Endothelial cell of umbilical vein (primary cell): ENCODE results near the gene LHFPL6. TPM values are rescaled to one million over a fixed set of nuclear protein-coding genes. Genes with fewer than 3 reads are reported as not detected.

Experiments used
- BruUV-seq: library from RNA; stranded (reverse); fragments of 400-500 nt; replicated peaks from 2 replicates; lab custom pipeline; 2021; lab: Mats Ljungman, UMichigan
- CTCF ChIA-PET: fragments of 300-600, 350-600 bp; sonication (Branson Sonifier 250); formaldehyde crosslinking; loops from one replicate; lab custom pipeline; 2021; ENCODE audit warnings: antibody characterized with exemption, inconsistent platforms; lab: Charles Lee
- POLR2A ChIA-PET: fragments of 300-600, 350-600 bp; sonication (Branson Sonifier 250); formaldehyde crosslinking; loops from one replicate; lab custom pipeline; 2021; ENCODE audit warnings: antibody characterized with exemption, inconsistent platforms; lab: Charles Lee
- DNase-seq: peaks from one replicate; pipeline ENCODE4 v3.0.0-alpha.2; 2011; ENCODE audit warnings: low read depth, low spot score
- FAIRE-seq: peaks from 2 replicates; lab custom pipeline; 2011; peaks lifted over from hg19 to GRCh38; lab: Jason Lieb, UNC
- H2AFZ ChIP-seq: 2 replicates; pipeline ENCODE4 v1.6.0; 2012; ENCODE audit warnings: low read depth, low read length, control low read depth, inconsistent platforms
- H3K27ac ChIP-seq: 2 replicates; pipeline ENCODE4 v1.5.1; 2011; ENCODE audit warnings: low read depth, mild to moderate bottlenecking, control low read depth, low read length, moderate library complexity; ENCODE audit not compliant: insufficient read depth
- H3K27me3 ChIP-seq, 2 experiments: 2 replicates each; pipeline versions ENCODE4 v1.6.0 to v1.6.1; 2011; ENCODE audit warnings: low read length in 2 of 2, mixed read lengths in 1 of 2; ENCODE audit not compliant: control insufficient read depth in 2 of 2, insufficient read depth in 2 of 2
- H3K36me3 ChIP-seq, 2 experiments: 2 replicates in 1 of 2; 3 replicates in 1 of 2; pipeline ENCODE4 v1.5.1; 2011; ENCODE audit warnings: low read length in 2 of 2, mild to moderate bottlenecking in 1 of 2, moderate library complexity in 1 of 2; ENCODE audit not compliant: control insufficient read depth in 2 of 2, insufficient read depth in 2 of 2; ENCODE audit errors: extremely low read depth in 1 of 2
- H3K4me1 ChIP-seq: 3 replicates; pipeline ENCODE4 v1.5.1; 2011; ENCODE audit warnings: mild to moderate bottlenecking, low read length; ENCODE audit not compliant: control insufficient read depth, insufficient read depth; ENCODE audit errors: extremely low read depth
- H3K4me2 ChIP-seq: 2 replicates; pipeline ENCODE4 v1.6.1; 2011; ENCODE audit warnings: low read length, control low read depth, mixed read lengths; ENCODE audit not compliant: insufficient read depth
- H3K4me3 ChIP-seq, 3 experiments: fragments of 200-600 bp in 1 of 3; sonication (generic), shearing (Covaris generic) in 1 of 3; replicated peaks in 1 of 3; 2 replicates each; pipeline ENCODE4 v1.5.1; 2011 to 2016; ENCODE audit warnings: control low read depth in 3 of 3, low read length in 3 of 3, mild to moderate bottlenecking in 2 of 3, inconsistent platforms in 1 of 3, low read depth in 1 of 3, moderate library complexity in 1 of 3; ENCODE audit not compliant: insufficient read depth in 1 of 3
- H3K79me2 ChIP-seq: 2 replicates; pipeline ENCODE4 v1.6.0; 2012; ENCODE audit warnings: low read length, inconsistent platforms; ENCODE audit not compliant: control insufficient read depth, insufficient read depth
- H3K9ac ChIP-seq: replicated peaks from 2 replicates; pipeline ENCODE3; 2011; ENCODE audit warnings: low read length, control low read depth; ENCODE audit not compliant: insufficient read depth; ENCODE audit errors: extremely low read depth
- H3K9me1 ChIP-seq: replicated peaks from 3 replicates; pipeline ENCODE4 v1.6.0; 2011; ENCODE audit warnings: mild to moderate bottlenecking, low read length; ENCODE audit not compliant: control insufficient read depth, insufficient read depth; ENCODE audit errors: extremely low read depth
- H3K9me3 ChIP-seq: replicated peaks from 2 replicates; pipeline ENCODE4 v1.5.1; 2012; ENCODE audit warnings: low read length, inconsistent platforms; ENCODE audit not compliant: control insufficient read depth, insufficient read depth
- H4K20me1 ChIP-seq: replicated peaks from 2 replicates; pipeline ENCODE3; 2011; ENCODE audit warnings: mild to moderate bottlenecking, low read length; ENCODE audit not compliant: control insufficient read depth, insufficient read depth; ENCODE audit errors: extremely low read depth
- EZH2 ChIP-seq: IDR thresholded peaks from 2 replicates; pipeline ENCODE4 v1.6.1; 2012; ENCODE audit warnings: borderline replicate concordance, low read depth, mild to moderate bottlenecking, moderate library complexity, low read length, inconsistent platforms; ENCODE audit not compliant: severe bottlenecking
- FOS ChIP-seq: IDR thresholded peaks from 2 replicates; pipeline ENCODE4 v1.6.1; 2011; ENCODE audit warnings: mild to moderate bottlenecking, low read length, moderate library complexity, borderline replicate concordance; ENCODE audit not compliant: insufficient read depth
- JUN ChIP-seq: IDR thresholded peaks from 2 replicates; pipeline ENCODE4 v1.6.1; 2011; ENCODE audit warnings: borderline replicate concordance, low read depth; ENCODE audit not compliant: insufficient read length, insufficient read depth
- MYC ChIP-seq: IDR thresholded peaks from one replicate; pipeline ENCODE4 v1.6.1; 2011; ENCODE audit warnings: mild to moderate bottlenecking, low read depth, low read length
- dilution Hi-C: fragments of 300-500 bp; cut with MboI; formaldehyde crosslinking; loops from one replicate; pipeline ENCODE4 v1.15.0; 2019; ENCODE audit warnings: low sequenced_read_pairs; ENCODE audit not compliant: extremely low pct_ligation_motif_present
- intact Hi-C: fragments of 100-400 bp; cut with micrococcal nuclease; formaldehyde crosslinking; loops from one replicate; pipeline ENCODE4 v1.10.0; 2022
- polyA plus RNA-seq, 4 experiments: library from polyadenylated mRNA; depleted of rRNA in 3 of 4; stranded (reverse) in 3 of 4; unstranded in 1 of 4; fragments of >200 nt; gene quantifications; 2 replicates each; pipeline versions ENCODE4 v1.2.1 to v1.2.3, GENCODE V29; 2011 to 2012; ENCODE audit warnings: missing spikeins in 1 of 4
- total RNA-seq: library from RNA; stranded (reverse); gene quantifications from 2 replicates; pipeline ENCODE4 v1.2.3, GENCODE V29; 2021
- TF ChIP-seq, protein P1 (sequence below), 2 donors: IDR thresholded peaks; 1 replicate in 1 of 2; 2 replicates in 1 of 2; pipeline ENCODE4 v1.5.1; 2011; ENCODE audit warnings: low read length in 2 of 2, mild to moderate bottlenecking in 2 of 2, moderate library complexity in 2 of 2, control low read depth in 1 of 2, inconsistent platforms in 1 of 2, low read depth in 1 of 2; ENCODE audit not compliant: insufficient read depth in 1 of 2; ENCODE audit errors: extremely low read depth in 1 of 2
- TF ChIP-seq, protein P2 (sequence below): IDR thresholded peaks from 2 replicates; pipeline ENCODE4 v1.6.1; 2011; ENCODE audit not compliant: insufficient read depth, insufficient read length

Gene LHFPL6
- total and polyA plus RNA-seq, 2 donors (not counting 3 experiments of a cell fraction or from before 2014, with no cell fraction given): 17.5 to 19.4 TPM

GRCh38 chr13:39637890-39638289 lies 34.9 kb upstream of the LHFPL6 start:
- CTCF ChIA-PET: interaction anchor here (0.6 kb wide), 1 partner anchor 26 kb away, joined by 3 read pairs; no protein-coding TSS in a partner anchor
- no peaks in the 10 kb centered on the region for H3K4me1 ChIP-seq
- no peak overlapping the region for H2AFZ ChIP-seq
- H3K4me3 ChIP-seq: no peak overlapping the region
- DNase-seq (no peak), FAIRE-seq (no peak)
- intact Hi-C loops (no loop called here), dilution Hi-C loops (no loop called here)
- POLR2A ChIA-PET: no interaction called here
- H3K36me3 ChIP-seq: no peaks in the 10 kb centered on the region
- H3K27ac ChIP-seq: no peak overlapping the region
- BruUV-seq: no TSS peak
- no peaks in the 10 kb centered on the region for H3K9me1 ChIP-seq
- peaks cover 12 to 26% of the 10 kb centered on the region in 2 experiments for H3K27me3 ChIP-seq
- no peak overlapping the region for H3K4me2 ChIP-seq
- TF ChIP-seq, protein P1, sequence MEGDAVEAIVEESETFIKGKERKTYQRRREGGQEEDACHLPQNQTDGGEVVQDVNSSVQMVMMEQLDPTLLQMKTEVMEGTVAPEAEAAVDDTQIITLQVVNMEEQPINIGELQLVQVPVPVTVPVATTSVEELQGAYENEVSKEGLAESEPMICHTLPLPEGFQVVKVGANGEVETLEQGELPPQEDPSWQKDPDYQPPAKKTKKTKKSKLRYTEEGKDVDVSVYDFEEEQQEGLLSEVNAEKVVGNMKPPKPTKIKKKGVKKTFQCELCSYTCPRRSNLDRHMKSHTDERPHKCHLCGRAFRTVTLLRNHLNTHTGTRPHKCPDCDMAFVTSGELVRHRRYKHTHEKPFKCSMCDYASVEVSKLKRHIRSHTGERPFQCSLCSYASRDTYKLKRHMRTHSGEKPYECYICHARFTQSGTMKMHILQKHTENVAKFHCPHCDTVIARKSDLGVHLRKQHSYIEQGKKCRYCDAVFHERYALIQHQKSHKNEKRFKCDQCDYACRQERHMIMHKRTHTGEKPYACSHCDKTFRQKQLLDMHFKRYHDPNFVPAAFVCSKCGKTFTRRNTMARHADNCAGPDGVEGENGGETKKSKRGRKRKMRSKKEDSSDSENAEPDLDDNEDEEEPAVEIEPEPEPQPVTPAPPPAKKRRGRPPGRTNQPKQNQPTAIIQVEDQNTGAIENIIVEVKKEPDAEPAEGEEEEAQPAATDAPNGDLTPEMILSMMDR (IDR thresholded peaks at IDR 0.05; ENCODE audit: extremely low read depth in 1 of 2, insufficient read depth in 1 of 2, low read depth in 1 of 2, low read length in 2 of 2): no peak
- TF ChIP-seq, protein P2, sequence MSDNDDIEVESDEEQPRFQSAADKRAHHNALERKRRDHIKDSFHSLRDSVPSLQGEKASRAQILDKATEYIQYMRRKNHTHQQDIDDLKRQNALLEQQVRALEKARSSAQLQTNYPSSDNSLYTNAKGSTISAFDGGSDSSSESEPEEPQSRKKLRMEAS: no peak
- TF ChIP-seq FOS (no peak), EZH2 (no peak), MYC (no peak), JUN (no peak)
- H3K9ac ChIP-seq: no peak overlapping the region
- no peaks in the 10 kb centered on the region for H4K20me1 ChIP-seq
- H3K9me3 ChIP-seq: no peaks in the 10 kb centered on the region
- H3K79me2 ChIP-seq: no peaks in the 10 kb centered on the region
